Prostate gland (tissue), 2 donors: Measurements from ENCODE around the gene COL15A1. TPM values are rescaled to one million over a fixed set of nuclear protein-coding genes. Genes with fewer than 3 reads are reported as not detected.

Experiments
- DNase-seq: peaks from one replicate; pipeline ENCODE4 v3.0.0-alpha.2; 2019; ENCODE audit warnings: low spot score
- H3K27ac ChIP-seq, 2 donors: fragments of 200-600 bp; sonication (generic); 2 replicates each; pipeline ENCODE4 v1.5.1; 2017 to 2019
- H3K27me3 ChIP-seq: fragments of 200-600 bp; sonication (generic); replicated peaks from 2 replicates; pipeline ENCODE4 v1.5.1; 2019; ENCODE audit not compliant: insufficient read depth
- H3K36me3 ChIP-seq, 2 donors: fragments of 200-600 bp; sonication (generic); 1 replicate in 1 of 2; 2 replicates in 1 of 2; pipeline versions ENCODE4 v1.5.1 to v1.8.1; 2017 to 2019
- H3K4me1 ChIP-seq: fragments of 200-600 bp; sonication (generic); replicated peaks from 2 replicates; pipeline ENCODE4 v1.5.1; 2019
- H3K4me3 ChIP-seq, 2 donors: fragments of 200-600 bp; sonication (generic); 2 replicates each; pipeline ENCODE4 v1.5.1; 2017 to 2019
- H3K9me3 ChIP-seq: fragments of 200-600 bp; sonication (generic); 2 replicates; pipeline ENCODE4 v1.5.1; 2017
- POLR2A ChIP-seq: fragments of 450-650 bp; IDR thresholded peaks from one replicate; pipeline ENCODE4 v1.6.1; 2016; ENCODE audit warnings: antibody characterized with exemption, mild to moderate bottlenecking
- POLR2AphosphoS5 ChIP-seq: sonication (generic); formaldehyde crosslinking; IDR thresholded peaks from one replicate; pipeline ENCODE4 v1.6.1; 2017; ENCODE audit warnings: antibody characterized with exemption
- WGBS: methylation state at CpG from one replicate; pipeline ENCODE4 v1.1.5; 2018; 5-methylcytosine and 5-hydroxymethylcytosine counted together
- intact Hi-C: fragments of 100-400 bp; cut with DNase I; formaldehyde crosslinking; loops from one replicate; pipeline ENCODE4 v1.14.2; 2022
- total RNA-seq, 2 donors: library from RNA; depleted of rRNA; stranded (reverse); fragments of >200 nt; gene quantifications; one replicate each; pipeline ENCODE4 v1.1.0, GENCODE V29; 2016
- TF ChIP-seq, protein P1 (sequence below), 4 experiments: fragments of 200-600 bp in 2 of 4; fragments of 450-650 bp in 2 of 4; sonication (generic) in 2 of 4; IDR thresholded peaks; 1 replicate in 3 of 4; 2 replicates in 1 of 4; pipeline ENCODE4 v1.5.1; 2016 to 2019; ENCODE audit warnings: antibody characterized with exemption in 4 of 4, mild to moderate bottlenecking in 2 of 4, moderate library complexity in 2 of 4

Gene COL15A1
- total RNA-seq, 2 donors from 2014 or later: 10.3 to 79.9 TPM

DNA sequence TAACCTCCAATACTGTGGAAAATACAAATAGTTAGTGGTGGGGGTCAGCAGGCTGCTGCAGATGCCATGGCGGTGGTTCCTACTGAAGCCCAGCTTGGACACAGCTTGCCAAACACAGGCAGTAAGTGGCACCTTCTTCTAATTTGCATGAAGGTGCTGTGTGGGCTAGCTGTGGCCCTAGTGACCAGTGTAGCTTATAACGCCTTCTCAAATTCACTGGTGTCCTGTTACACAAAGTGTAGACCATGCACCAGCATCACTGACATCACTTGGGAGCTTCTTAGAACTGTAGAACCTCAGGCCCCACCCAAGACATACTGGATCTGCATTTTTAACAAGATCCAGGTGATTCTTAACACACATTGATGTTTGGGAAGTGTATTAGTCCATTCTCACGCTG lies 102.4 kb downstream of the COL15A1 start:
- no peak for DNase-seq
- Histone ChIP-seq H3K36me3 (no peaks in the 10 kb centered on the region), H3K9me3 (no peaks in the 10 kb centered on the region), H3K4me1 (no peaks in the 10 kb centered on the region), H3K4me3 (no peak overlapping the region), H3K27ac (no peak overlapping the region), H3K27me3 (no peaks in the 10 kb centered on the region)
- intact Hi-C loops: no loop called here
- TF ChIP-seq POLR2AphosphoS5 (no peak), POLR2A (no peak)
- TF ChIP-seq, protein P1, sequence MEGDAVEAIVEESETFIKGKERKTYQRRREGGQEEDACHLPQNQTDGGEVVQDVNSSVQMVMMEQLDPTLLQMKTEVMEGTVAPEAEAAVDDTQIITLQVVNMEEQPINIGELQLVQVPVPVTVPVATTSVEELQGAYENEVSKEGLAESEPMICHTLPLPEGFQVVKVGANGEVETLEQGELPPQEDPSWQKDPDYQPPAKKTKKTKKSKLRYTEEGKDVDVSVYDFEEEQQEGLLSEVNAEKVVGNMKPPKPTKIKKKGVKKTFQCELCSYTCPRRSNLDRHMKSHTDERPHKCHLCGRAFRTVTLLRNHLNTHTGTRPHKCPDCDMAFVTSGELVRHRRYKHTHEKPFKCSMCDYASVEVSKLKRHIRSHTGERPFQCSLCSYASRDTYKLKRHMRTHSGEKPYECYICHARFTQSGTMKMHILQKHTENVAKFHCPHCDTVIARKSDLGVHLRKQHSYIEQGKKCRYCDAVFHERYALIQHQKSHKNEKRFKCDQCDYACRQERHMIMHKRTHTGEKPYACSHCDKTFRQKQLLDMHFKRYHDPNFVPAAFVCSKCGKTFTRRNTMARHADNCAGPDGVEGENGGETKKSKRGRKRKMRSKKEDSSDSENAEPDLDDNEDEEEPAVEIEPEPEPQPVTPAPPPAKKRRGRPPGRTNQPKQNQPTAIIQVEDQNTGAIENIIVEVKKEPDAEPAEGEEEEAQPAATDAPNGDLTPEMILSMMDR (IDR thresholded peaks at IDR 0.05): no peak
- WGBS: 88% methylated on average over 3 of the region's 3 CpGs

DNA sequence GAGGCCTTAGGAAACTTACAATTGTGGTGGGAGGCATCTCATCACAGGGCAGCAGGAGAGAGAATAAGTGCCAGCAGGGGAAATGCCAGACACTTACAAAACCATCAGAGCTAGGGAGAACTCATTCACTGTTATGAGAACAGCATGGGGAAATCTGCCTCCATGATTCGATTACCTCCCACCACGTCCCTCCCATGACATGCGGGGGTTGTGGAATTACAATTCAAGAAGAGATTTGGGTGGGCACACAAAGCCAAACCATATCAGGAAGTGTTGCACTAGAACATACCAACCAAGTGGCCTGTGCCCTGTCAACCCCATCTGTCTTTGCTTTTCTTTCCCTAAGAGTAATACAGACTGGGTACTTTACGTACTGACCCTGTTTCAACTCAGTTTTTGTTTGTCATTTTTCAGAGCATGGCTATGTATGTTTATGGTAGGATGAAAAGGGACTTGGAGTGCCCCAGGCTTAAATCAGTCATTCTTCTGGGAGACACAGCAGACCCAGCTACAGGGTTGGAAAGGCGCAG lies 102.9 kb downstream of the COL15A1 start:
- Histone ChIP-seq H3K4me1 (no peaks in the 10 kb centered on the region), H3K27ac (no peak overlapping the region), H3K36me3 (no peaks in the 10 kb centered on the region), H3K9me3 (no peaks in the 10 kb centered on the region), H3K27me3 (no peaks in the 10 kb centered on the region), H3K4me3 (no peak overlapping the region)
- WGBS: 90% methylated on average over 5 of the region's 5 CpGs
- no peak for DNase-seq
- intact Hi-C loops: no loop called here
- TF ChIP-seq POLR2A: no peak
- TF ChIP-seq, protein P1 (IDR thresholded peaks at IDR 0.05): no peak
- TF ChIP-seq POLR2AphosphoS5: no peak

DNA sequence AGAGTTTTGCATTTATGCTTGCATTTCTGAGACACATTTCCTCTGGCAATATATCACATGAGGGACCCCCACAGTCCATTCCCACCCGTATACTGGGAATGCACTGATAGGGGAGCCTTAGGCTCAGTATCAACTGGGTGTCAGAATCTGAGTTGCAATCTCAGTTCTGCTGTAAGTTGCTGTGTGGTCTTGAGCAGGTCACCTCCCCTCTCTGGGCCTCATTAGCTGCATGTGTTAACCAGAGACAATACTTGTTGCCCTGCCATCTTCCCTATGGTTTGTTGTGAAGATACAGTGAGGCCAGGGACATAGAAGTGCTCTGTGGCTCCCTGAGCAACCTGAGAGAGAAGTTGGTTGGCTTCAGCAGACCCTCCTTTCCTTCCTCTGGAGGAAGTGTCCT lies 105.5 kb downstream of the COL15A1 start:
- 79% methylated on average over 1 of the region's 1 CpG for WGBS

DNA sequence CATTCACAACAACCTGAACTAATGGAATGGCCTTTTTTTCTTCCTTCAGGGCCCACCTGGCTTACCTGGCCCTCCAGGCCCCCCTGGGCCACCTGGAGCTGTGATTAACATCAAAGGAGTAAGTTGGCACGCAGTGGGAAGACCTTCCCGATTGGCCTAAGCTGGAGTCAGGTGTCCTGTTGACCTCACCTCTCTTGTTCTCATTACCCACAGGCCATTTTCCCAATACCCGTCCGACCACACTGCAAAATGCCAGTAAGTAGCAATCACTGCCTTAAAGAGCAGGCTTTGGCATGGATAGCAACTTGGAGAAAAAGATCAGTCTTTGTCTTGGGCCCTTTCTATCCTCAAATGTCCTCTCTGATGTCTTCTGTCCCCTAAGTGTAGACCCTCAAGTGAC lies 105.9 kb downstream of the COL15A1 start:
- Histone ChIP-seq H3K4me3 (no peak overlapping the region), H3K36me3 (no peaks in the 10 kb centered on the region), H3K4me1 (no peaks in the 10 kb centered on the region), H3K9me3 (no peaks in the 10 kb centered on the region), H3K27me3 (no peaks in the 10 kb centered on the region), H3K27ac (no peak overlapping the region)
- WGBS: 78% methylated on average over 4 of the region's 4 CpGs
- intact Hi-C loops: no loop called here
- no peak for DNase-seq
- TF ChIP-seq, protein P1 (IDR thresholded peaks at IDR 0.05): no peak

More for the DNA sequence above, 105.5 kb downstream of the COL15A1 start:
- H3K9me3 ChIP-seq: no peaks in the 10 kb centered on the region
- no peaks in the 10 kb centered on the region for H3K27me3 ChIP-seq
- no peak for DNase-seq
- H3K4me3 ChIP-seq: no peak overlapping the region
- H3K4me1 ChIP-seq: no peaks in the 10 kb centered on the region
- intact Hi-C loops: no loop called here
- H3K36me3 ChIP-seq: no peaks in the 10 kb centered on the region
- no peak overlapping the region for H3K27ac ChIP-seq
- TF ChIP-seq POLR2AphosphoS5 (no peak), POLR2A (no peak)
- TF ChIP-seq, protein P1 (IDR thresholded peaks at IDR 0.05): no peak

DNA sequence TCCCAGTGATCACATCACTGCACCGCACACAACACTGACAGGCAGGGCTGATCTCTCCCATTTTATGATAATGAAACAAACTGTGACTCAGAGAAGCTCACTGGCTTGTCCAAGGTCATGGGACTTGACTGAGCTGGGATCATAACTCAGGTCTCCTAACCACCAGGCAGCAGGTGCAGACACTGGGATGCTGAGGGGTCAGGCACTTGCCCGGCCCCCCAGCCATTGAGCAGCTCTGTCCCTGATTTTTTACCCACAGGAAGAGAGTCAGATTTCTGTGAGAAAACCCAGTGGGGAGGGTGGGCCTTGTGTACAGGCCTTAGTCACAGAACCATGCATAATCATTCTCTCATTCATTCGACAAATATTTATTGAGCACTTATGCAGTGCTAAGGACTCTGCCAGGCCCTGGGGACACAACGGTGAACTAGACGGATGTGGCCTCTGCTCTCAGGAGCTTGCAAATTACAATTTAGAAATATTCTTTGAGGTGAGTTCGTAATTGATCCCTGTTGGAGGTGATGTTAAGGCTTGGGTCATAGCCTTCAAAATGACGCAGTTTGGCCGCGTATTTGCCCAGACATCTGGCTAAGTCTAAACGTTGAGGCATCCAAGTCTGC lies 106.7 kb downstream of the COL15A1 start:
- Histone ChIP-seq H3K36me3 (no peaks in the 10 kb centered on the region), H3K27ac (no peak overlapping the region), H3K4me3 (no peak overlapping the region), H3K4me1 (no peaks in the 10 kb centered on the region), H3K27me3 (no peaks in the 10 kb centered on the region), H3K9me3 (no peaks in the 10 kb centered on the region)
- no peak for DNase-seq
- intact Hi-C loops: no loop called here
- TF ChIP-seq POLR2AphosphoS5 (no peak), POLR2A (no peak)
- TF ChIP-seq, protein P1 (IDR thresholded peaks at IDR 0.05): no peak
- 85% methylated on average over 10 of the region's 10 CpGs for WGBS
